Measurements from ENCODE around the gene GALNT7. TPM values are rescaled to one million over a fixed set of nuclear protein-coding genes. Genes with fewer than 3 reads are reported as not detected.
A peak's percentile ranks its signal among the peaks of the same experiment; 100 is the strongest.
"Not testable (repeated sequence)": the region's sequence is repeated elsewhere in the genome, so short reads cannot be mapped to it uniquely, and the experiment has no call there.

GALNT7 gene, protein sequence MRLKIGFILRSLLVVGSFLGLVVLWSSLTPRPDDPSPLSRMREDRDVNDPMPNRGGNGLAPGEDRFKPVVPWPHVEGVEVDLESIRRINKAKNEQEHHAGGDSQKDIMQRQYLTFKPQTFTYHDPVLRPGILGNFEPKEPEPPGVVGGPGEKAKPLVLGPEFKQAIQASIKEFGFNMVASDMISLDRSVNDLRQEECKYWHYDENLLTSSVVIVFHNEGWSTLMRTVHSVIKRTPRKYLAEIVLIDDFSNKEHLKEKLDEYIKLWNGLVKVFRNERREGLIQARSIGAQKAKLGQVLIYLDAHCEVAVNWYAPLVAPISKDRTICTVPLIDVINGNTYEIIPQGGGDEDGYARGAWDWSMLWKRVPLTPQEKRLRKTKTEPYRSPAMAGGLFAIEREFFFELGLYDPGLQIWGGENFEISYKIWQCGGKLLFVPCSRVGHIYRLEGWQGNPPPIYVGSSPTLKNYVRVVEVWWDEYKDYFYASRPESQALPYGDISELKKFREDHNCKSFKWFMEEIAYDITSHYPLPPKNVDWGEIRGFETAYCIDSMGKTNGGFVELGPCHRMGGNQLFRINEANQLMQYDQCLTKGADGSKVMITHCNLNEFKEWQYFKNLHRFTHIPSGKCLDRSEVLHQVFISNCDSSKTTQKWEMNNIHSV
- total RNA-seq = 10 to 100 TPM in 1 of 4 donors, 1 to 10 TPM in 3; 8.7 to 22.4 (median 9.7) TPM

DNA sequence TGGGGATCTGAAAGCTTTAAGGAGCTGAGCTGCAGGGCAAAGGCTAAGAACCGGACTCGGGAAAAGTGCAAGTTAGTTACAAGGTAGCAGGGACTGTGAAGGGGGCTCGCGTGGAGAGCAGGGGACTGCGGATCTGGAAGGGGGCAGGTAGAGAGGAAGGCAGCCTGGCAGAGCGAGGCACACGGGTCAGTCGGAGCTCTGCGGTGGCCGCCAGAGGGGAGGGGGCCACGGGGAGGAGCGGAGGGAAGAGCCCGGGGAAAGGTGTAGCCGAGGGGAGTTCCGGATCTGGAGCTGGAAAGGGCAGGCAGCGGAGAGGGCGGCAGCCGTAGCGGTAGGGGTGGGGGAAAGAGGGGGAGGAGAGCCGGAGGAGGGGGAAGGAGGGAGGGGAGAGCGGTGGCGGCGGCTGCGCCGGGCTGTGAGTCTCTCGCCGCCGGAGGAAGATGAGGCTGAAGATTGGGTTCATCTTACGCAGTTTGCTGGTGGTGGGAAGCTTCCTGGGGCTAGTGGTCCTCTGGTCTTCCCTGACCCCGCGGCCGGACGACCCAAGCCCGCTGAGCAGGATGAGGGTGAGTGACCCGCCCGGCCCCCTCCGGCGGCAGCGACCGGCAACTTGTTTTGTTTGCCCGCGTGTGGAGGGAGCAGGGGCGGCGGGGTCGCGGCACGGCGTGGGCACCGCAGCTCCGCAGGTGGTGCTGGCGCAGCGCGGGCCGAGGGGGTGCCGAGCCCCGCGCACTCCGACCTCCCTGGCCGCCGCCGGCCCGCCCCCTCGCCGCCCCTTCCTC lies at the start of gene GALNT7:
GALNT7 (plus strand) TSS at position 416 of the 782 bp plus-strand sequence; CDS start at position 441, 25 bp downstream.
- DNase-seq (ENCODE audit: low spot score in 2 of 2) = peak; percentile 17 to 34
- H3K4me1 ChIP-seq = peaks cover 0 to 19% (median 13%) of the 10 kb centered on the region in 4 donors
- no peaks in the 10 kb centered on the region for H3K9me3 ChIP-seq
- H3K27ac ChIP-seq = peak within 1 kb of the TSS; percentile 40 to 96 (median 92)
- peak within 1 kb of the TSS; percentile 72 to 93 (median 85) for H3K4me3 ChIP-seq
- TF ChIP-seq EP300 (IDR thresholded peaks at IDR 0.05) (no peak), POLR2A (IDR thresholded peaks at IDR 0.05) (no peak), CTCF (IDR thresholded peaks at IDR 0.05) (no peak)
- no peaks in the 10 kb centered on the region for H3K36me3 ChIP-seq
- H3K27me3 ChIP-seq = no peaks in the 10 kb centered on the region
- WGBS, 2 donors = 0% methylated on average over 37 to 58 of the region's 64 CpGs

GRCh38 chr4:173118819-173119218 lies 49.8 kb upstream of the GALNT7 start:
- not testable (repeated sequence) for H3K27ac ChIP-seq; H3K4me3 ChIP-seq; H3K27me3 ChIP-seq; H3K4me1 ChIP-seq; H3K36me3 ChIP-seq; H3K9me3 ChIP-seq; DNase-seq (ENCODE audit: low spot score in 2 of 2)
- WGBS, 2 donors = 78 to 89% methylated on average over 2 of the region's 2 CpGs

DNA sequence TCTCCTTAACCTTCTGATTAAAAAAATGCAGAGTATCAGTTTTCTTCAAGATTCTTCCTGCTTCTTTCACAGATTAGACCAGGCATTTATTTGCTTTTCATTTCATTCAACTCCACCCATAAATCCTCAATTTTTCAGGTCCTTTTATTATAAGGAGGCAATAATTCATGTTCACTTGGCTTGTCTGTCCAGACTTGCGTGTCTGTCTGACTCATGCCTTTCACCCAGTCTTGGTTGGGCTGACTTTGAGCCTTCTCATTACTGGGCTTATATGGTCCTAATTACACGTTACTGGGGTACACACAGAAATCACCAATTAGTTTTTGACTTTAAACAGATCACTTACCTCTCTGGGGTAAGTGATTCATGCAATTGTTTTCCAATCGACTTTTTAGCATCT lies 48.8 kb upstream of the GALNT7 start:
- no peaks in the 10 kb centered on the region for H3K27me3 ChIP-seq
- no peaks in the 10 kb centered on the region for H3K36me3 ChIP-seq
- H3K4me3 ChIP-seq = no peak overlapping the region
- WGBS, 2 donors = 75 to 77% methylated on average over 3 of the region's 3 CpGs
- no peak overlapping the region for H3K27ac ChIP-seq
- peaks cover 0 to 9% (median 0%) of the 10 kb centered on the region in 4 donors for H3K4me1 ChIP-seq
- no peak for TF ChIP-seq EP300 (IDR thresholded peaks at IDR 0.05)
- TF ChIP-seq POLR2A (IDR thresholded peaks at IDR 0.05) = no peak
- TF ChIP-seq CTCF (IDR thresholded peaks at IDR 0.05) = no peak
- no peak for DNase-seq (ENCODE audit: low spot score in 2 of 2)
- peaks cover 0 to 4% (median 0%) of the 10 kb centered on the region in 4 donors for H3K9me3 ChIP-seq

- no peak overlapping the region for H3K4me3 ChIP-seq
- H3K9me3 ChIP-seq = no peaks in the 10 kb centered on the region
- no peaks in the 10 kb centered on the region for H3K27me3 ChIP-seq
- H3K27ac ChIP-seq = no peak overlapping the region
- no peaks in the 10 kb centered on the region for H3K36me3 ChIP-seq
- H3K4me1 ChIP-seq = peaks cover 0 to 9% (median 0%) of the 10 kb centered on the region in 4 donors
- WGBS, 2 donors = 13 to 21% methylated on average over 3 of the region's 3 CpGs
- TF ChIP-seq EP300 (IDR thresholded peaks at IDR 0.05) = no peak
- no peak for DNase-seq (ENCODE audit: low spot score in 2 of 2)
Measured at GRCh38 chr4:173121076-173121561, 47.5 kb upstream of the GALNT7 start.

DNA sequence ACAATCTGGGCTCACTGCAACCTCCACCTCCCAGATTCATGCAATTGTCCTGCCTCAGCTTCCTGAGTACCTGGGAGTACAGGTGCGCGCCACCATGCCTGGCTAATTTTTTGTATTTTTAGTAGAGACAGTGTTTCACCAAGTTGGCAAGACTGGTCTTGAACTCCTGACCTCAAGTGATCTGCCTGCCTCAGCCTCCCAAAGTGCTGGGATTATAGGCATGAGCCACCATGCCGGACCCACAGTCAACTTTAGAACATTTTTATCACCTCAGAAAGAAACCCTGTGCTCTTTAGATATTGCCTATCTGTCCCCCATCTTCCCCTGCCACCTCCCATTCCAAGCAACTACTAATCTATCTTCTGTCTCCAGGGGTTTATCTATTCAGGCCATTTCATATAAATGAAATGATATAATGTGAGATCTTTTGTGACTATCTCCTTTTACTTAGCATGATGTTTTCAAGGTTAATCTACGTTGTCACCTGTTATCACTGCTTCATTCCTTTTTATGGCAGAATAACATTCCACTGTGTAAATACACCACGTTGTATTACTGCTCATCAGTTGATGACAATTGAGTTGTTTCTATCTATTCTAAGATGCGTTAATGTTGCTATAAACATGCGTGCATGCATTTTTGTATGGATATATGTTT lies 44.3 kb upstream of the GALNT7 start:
- H3K36me3 ChIP-seq = no peaks in the 10 kb centered on the region
- H3K27ac ChIP-seq = no peak overlapping the region
- no peaks in the 10 kb centered on the region for H3K27me3 ChIP-seq
- no peak for DNase-seq (ENCODE audit: low spot score in 2 of 2)
- H3K4me3 ChIP-seq = no peak overlapping the region
- TF ChIP-seq POLR2A (IDR thresholded peaks at IDR 0.05) (no peak), CTCF (IDR thresholded peaks at IDR 0.05) (no peak), EP300 (IDR thresholded peaks at IDR 0.05) (no peak)
- no peaks in the 10 kb centered on the region for H3K9me3 ChIP-seq
- H3K4me1 ChIP-seq = peaks cover 0 to 9% (median 0%) of the 10 kb centered on the region in 4 donors
- 93 to 94% methylated on average over 7 of the region's 7 CpGs for WGBS, 2 donors

Data from tibial nerve (tissue), 4 donors.